Measurements from ENCODE around the gene PAQR9. TPM values are rescaled to one million over a fixed set of nuclear protein-coding genes. Genes with fewer than 3 reads are reported as not detected.

Gene PAQR9
- total and polyA plus RNA-seq, 2 donors (not counting 1 experiment from before 2014, with no cell fraction given): not detected

- Mint-ChIP-seq H3K4me3 (peak overlapping the region; percentile 96), H3K27me3 (no peaks in the 10 kb centered on the region), H3K9me3 (ENCODE audit: insufficient read depth) (no peaks in the 10 kb centered on the region), H3K4me1 (peaks cover 26% of the 10 kb centered on the region), H3K27ac (peak overlapping the region; percentile 26)
- Histone ChIP-seq H3K9me3 (ENCODE audit: control extremely low read depth in 1 of 3, control insufficient read depth in 2 of 3, insufficient read depth in 1 of 3, low read length in 2 of 3) (no peaks in the 10 kb centered on the region), H4K20me1 (ENCODE audit: control insufficient read depth, insufficient read depth, low read length, poor library complexity, severe bottlenecking) (peaks cover 5% of the 10 kb centered on the region), H3K4me2 (replicated peaks; ENCODE audit: low read depth, low read length, poor library complexity, severe bottlenecking) (no peak overlapping the region), H3K9ac (ENCODE audit: low read length) (no peak overlapping the region), H3K27ac (ENCODE audit: low read length in 2 of 2) (no peak overlapping the region), H3K79me2 (ENCODE audit: control insufficient read depth, insufficient read depth, low read length) (peaks cover 38% of the 10 kb centered on the region), H3K36me3 (replicated peaks in 1 of 2; ENCODE audit: control extremely low read depth in 1 of 2, control insufficient read depth in 1 of 2, extremely low read depth in 1 of 2, insufficient read depth in 2 of 2, low read length in 1 of 2) (no peaks in the 10 kb centered on the region), H3K4me1 (ENCODE audit: control insufficient read depth in 2 of 2, insufficient read depth in 2 of 2, low read length in 2 of 2) (peaks cover 20% of the 10 kb centered on the region in 2 donors), H2AFZ (ENCODE audit: insufficient read depth, low read depth, low read length, poor library complexity, severe bottlenecking) (no peak overlapping the region), H3K27me3 (replicated peaks in 1 of 4; ENCODE audit: control extremely low read depth in 1 of 4, control insufficient read depth in 3 of 4, insufficient read depth in 4 of 4, low read length in 3 of 4) (no peaks in the 10 kb centered on the region), H3K4me3 (ENCODE audit: control extremely low read depth in 1 of 5, extremely low read depth in 1 of 5, insufficient read depth in 1 of 5, low read depth in 2 of 5, low read length in 4 of 5) (no peak overlapping the region)
- DNase-seq (no peak), ATAC-seq (ENCODE audit: low read depth) (no peak)
- no peak for TF ChIP-seq EZH2 (IDR thresholded peaks at IDR 0.05; ENCODE audit: borderline replicate concordance, insufficient read depth, low read depth, low read length, poor library complexity, severe bottlenecking)
- 100% methylated on average over 2 of the region's 4 CpGs for WGBS (ENCODE audit: insufficient coverage)
- ChIA-PET POLR2A (interaction anchor here (0.6 kb wide), 1 partner anchor 428 kb away, joined by 18 read pairs; no protein-coding TSS in a partner anchor), CTCF (no interaction called here)
- intact Hi-C loops (cut with micrococcal nuclease): loop anchor here (5.0 kb wide), 4 partner anchors 403 to 1688 kb away; partner anchors contain the start of genes PLS1, RNF7 and TFDP2
Measured at GRCh38 chr3:142999881-143000280, 36.4 kb upstream of the PAQR9 start.

- no peaks in the 10 kb centered on the region for H3K9me3 Mint-ChIP-seq (ENCODE audit: insufficient read depth)
- H3K4me3 Mint-ChIP-seq: no peak overlapping the region
- Histone ChIP-seq H3K36me3 (replicated peaks in 1 of 2; ENCODE audit: control extremely low read depth in 1 of 2, control insufficient read depth in 1 of 2, extremely low read depth in 1 of 2, insufficient read depth in 2 of 2, low read length in 1 of 2) (no peaks in the 10 kb centered on the region), H3K4me1 (ENCODE audit: control insufficient read depth in 2 of 2, insufficient read depth in 2 of 2, low read length in 2 of 2) (peaks cover 33 to 34% of the 10 kb centered on the region in 2 donors), H2AFZ (ENCODE audit: insufficient read depth, low read depth, low read length, poor library complexity, severe bottlenecking) (no peak overlapping the region), H3K27ac (ENCODE audit: low read length in 2 of 2) (no peak overlapping the region), H3K79me2 (ENCODE audit: control insufficient read depth, insufficient read depth, low read length) (peaks cover 23% of the 10 kb centered on the region), H3K4me2 (replicated peaks; ENCODE audit: low read depth, low read length, poor library complexity, severe bottlenecking) (no peak overlapping the region), H3K9me3 (ENCODE audit: control extremely low read depth in 1 of 3, control insufficient read depth in 2 of 3, insufficient read depth in 1 of 3, low read length in 2 of 3) (no peaks in the 10 kb centered on the region), H3K9ac (ENCODE audit: low read length) (no peak overlapping the region), H4K20me1 (ENCODE audit: control insufficient read depth, insufficient read depth, low read length, poor library complexity, severe bottlenecking) (no peaks in the 10 kb centered on the region), H3K4me3 (ENCODE audit: control extremely low read depth in 1 of 5, extremely low read depth in 1 of 5, insufficient read depth in 1 of 5, low read depth in 2 of 5, low read length in 4 of 5) (no peak overlapping the region), H3K27me3 (replicated peaks in 1 of 4; ENCODE audit: control extremely low read depth in 1 of 4, control insufficient read depth in 3 of 4, insufficient read depth in 4 of 4, low read length in 3 of 4) (no peaks in the 10 kb centered on the region)
- intact Hi-C loops (cut with micrococcal nuclease): no loop called here
- CTCF ChIA-PET: interaction anchor here (2.1 kb wide), 1 partner anchor 411 kb away, joined by 6 read pairs; no protein-coding TSS in a partner anchor
- no CpG with 5 or more reads among the region's 3 CpGs for WGBS (ENCODE audit: insufficient coverage)
- POLR2A ChIA-PET: no interaction called here
- no peak for DNase-seq
- no peak for TF ChIP-seq CTCF (IDR thresholded peaks at IDR 0.05)
- TF ChIP-seq EZH2 (IDR thresholded peaks at IDR 0.05; ENCODE audit: borderline replicate concordance, insufficient read depth, low read depth, low read length, poor library complexity, severe bottlenecking): no peak
- no peak for ATAC-seq (ENCODE audit: low read depth)
- peaks cover 32% of the 10 kb centered on the region for H3K4me1 Mint-ChIP-seq
- H3K27ac Mint-ChIP-seq: no peak overlapping the region
- no peaks in the 10 kb centered on the region for H3K27me3 Mint-ChIP-seq
Measured at GRCh38 chr3:142998439-142998838, 35.0 kb upstream of the PAQR9 start.

Measured in B cell (primary cell).